Activated CD4-positive, alpha-beta T cell treated with anti-CD3 and anti-CD28 coated beads, Interleukin-2, amount 10 ng/mL, durations not matched to agents 24 days and 14 days (primary cell): Measurements from ENCODE around the gene NR4A1. TPM values are rescaled to one million over a fixed set of nuclear protein-coding genes. Genes with fewer than 3 reads are reported as not detected.

Experiments used
- DNase-seq: peaks from one replicate; pipeline ENCODE4 v3.0.0; 2022
- H3K27ac Mint-ChIP-seq: one replicate; pipeline ENCODE4 v1.8.0; 2022; ENCODE audit warnings: mild to moderate bottlenecking, mixed read lengths
- H3K27me3 Mint-ChIP-seq: one replicate; pipeline ENCODE4 v1.8.0; 2022; ENCODE audit warnings: mixed read lengths
- H3K36me3 Mint-ChIP-seq: one replicate; pipeline ENCODE4 v1.8.0; 2022; ENCODE audit warnings: low read depth, mild to moderate bottlenecking, mixed read lengths
- H3K4me1 Mint-ChIP-seq: one replicate; pipeline ENCODE4 v1.8.0; 2021; ENCODE audit warnings: mixed read lengths
- H3K4me3 Mint-ChIP-seq: one replicate; pipeline ENCODE4 v1.8.0; 2022; ENCODE audit warnings: mild to moderate bottlenecking, moderate library complexity, mixed read lengths
- H3K9me3 Mint-ChIP-seq: one replicate; pipeline ENCODE4 v1.8.0; 2021; ENCODE audit warnings: mixed read lengths
- intact Hi-C: fragments of 100-400 bp; cut with micrococcal nuclease; formaldehyde crosslinking; loops from one replicate; pipeline ENCODE4 v1.15.1; 2023
- total RNA-seq: library from RNA; stranded (reverse); gene quantifications from 2 replicates; pipeline ENCODE4 v1.2.3, GENCODE V29; 2022

The NR4A1 gene
- total RNA-seq, 1 donor from 2014 or later = 57.7 TPM

- intact Hi-C loops = no loop called here
- peaks cover 9% of the 10 kb centered on the region for H3K4me1 Mint-ChIP-seq
- no peaks in the 10 kb centered on the region for H3K9me3 Mint-ChIP-seq
- H3K4me3 Mint-ChIP-seq = no peak overlapping the region
- H3K27ac Mint-ChIP-seq = no peak overlapping the region
- H3K27me3 Mint-ChIP-seq = peaks cover 11% of the 10 kb centered on the region
- no peak for DNase-seq
- peaks cover 6% of the 10 kb centered on the region for H3K36me3 Mint-ChIP-seq
Observed at GRCh38 chr12:52010692-52011601, 40.3 kb upstream of the NR4A1 start.

- H3K4me1 Mint-ChIP-seq = peaks cover 4% of the 10 kb centered on the region
- DNase-seq = no peak
- H3K27ac Mint-ChIP-seq = no peak overlapping the region
- intact Hi-C loops = no loop called here
- H3K4me3 Mint-ChIP-seq = no peak overlapping the region
- H3K27me3 Mint-ChIP-seq = peaks cover 5% of the 10 kb centered on the region
- no peaks in the 10 kb centered on the region for H3K9me3 Mint-ChIP-seq
- peaks cover 4% of the 10 kb centered on the region for H3K36me3 Mint-ChIP-seq
Observed at GRCh38 chr12:52011602-52012214, 39.5 kb upstream of the NR4A1 start.

DNA sequence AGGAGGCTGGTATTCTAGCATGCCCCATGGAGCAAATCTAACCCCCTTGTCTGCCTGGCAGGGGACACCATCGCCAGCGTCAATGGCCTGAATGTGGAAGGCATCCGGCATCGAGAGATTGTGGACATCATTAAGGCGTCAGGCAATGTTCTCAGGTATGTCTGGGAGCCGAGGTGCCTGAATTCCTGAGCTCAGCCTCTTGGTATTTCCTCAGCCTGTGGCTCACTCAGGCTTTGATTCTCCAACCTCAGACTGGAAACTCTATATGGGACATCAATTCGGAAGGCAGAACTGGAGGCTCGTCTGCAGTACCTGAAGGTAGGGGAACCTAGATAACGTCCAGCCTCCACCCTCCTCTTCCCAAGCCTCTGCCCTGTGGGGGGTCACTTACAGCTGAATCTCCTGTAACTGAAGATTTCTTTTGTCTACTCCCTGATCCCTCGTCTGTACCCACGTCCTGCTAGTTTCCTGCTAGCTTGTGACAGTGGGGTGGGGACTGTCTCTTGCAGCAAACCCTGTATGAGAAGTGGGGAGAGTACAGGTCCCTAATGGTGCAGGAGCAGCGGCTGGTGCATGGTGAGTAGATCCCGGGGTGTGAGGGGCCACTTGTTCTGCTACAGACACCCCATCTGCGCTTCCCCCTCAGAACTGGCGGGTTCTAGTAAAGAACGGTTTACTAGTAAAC is 37.5 kb upstream of the NR4A1 start:
- no peak for DNase-seq
- intact Hi-C loops = no loop called here
- Mint-ChIP-seq H3K4me3 (no peak overlapping the region), H3K9me3 (no peaks in the 10 kb centered on the region), H3K27me3 (no peaks in the 10 kb centered on the region), H3K27ac (no peak overlapping the region), H3K36me3 (peaks cover 4% of the 10 kb centered on the region), H3K4me1 (no peaks in the 10 kb centered on the region)

- no peaks in the 10 kb centered on the region for H3K4me1 Mint-ChIP-seq
- intact Hi-C loops = no loop called here
- no peaks in the 10 kb centered on the region for H3K27me3 Mint-ChIP-seq
- H3K36me3 Mint-ChIP-seq = peaks cover 4% of the 10 kb centered on the region
- H3K27ac Mint-ChIP-seq = no peak overlapping the region
- H3K9me3 Mint-ChIP-seq = no peaks in the 10 kb centered on the region
- H3K4me3 Mint-ChIP-seq = no peak overlapping the region
- DNase-seq = no peak
Observed at GRCh38 chr12:52014567-52015530, 36.4 kb upstream of the NR4A1 start.

DNA sequence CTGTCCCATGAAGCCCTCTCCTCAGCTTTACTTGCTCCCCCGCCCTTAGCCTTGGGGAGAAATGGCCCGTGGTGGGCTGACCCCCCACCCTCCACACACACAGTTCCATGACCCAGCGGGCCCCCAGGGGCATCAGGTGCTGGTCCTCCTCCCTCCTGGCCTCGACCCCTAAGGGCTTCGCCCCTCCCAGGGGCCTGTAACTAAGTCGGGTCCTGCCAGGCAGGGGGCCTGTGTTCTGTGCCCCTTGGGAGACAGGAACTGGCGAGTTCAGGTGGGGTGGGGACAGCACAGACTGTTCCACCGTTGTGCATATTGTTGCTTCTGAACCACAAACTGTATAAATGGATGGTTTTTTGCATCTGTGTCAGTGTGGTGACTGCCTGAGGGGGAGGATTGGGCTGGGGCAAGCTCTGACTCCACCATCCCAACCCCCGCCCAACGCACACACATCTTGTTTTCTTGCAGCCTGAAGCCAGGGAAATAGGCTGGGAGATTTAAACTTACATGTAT is 35.7 kb upstream of the NR4A1 start:
- intact Hi-C loops = no loop called here
- DNase-seq = no peak
- H3K27me3 Mint-ChIP-seq = peaks cover 3% of the 10 kb centered on the region
- H3K9me3 Mint-ChIP-seq = no peaks in the 10 kb centered on the region
- no peak overlapping the region for H3K4me3 Mint-ChIP-seq
- H3K27ac Mint-ChIP-seq = no peak overlapping the region
- peaks cover 4% of the 10 kb centered on the region for H3K36me3 Mint-ChIP-seq
- peaks cover 7% of the 10 kb centered on the region for H3K4me1 Mint-ChIP-seq

DNA sequence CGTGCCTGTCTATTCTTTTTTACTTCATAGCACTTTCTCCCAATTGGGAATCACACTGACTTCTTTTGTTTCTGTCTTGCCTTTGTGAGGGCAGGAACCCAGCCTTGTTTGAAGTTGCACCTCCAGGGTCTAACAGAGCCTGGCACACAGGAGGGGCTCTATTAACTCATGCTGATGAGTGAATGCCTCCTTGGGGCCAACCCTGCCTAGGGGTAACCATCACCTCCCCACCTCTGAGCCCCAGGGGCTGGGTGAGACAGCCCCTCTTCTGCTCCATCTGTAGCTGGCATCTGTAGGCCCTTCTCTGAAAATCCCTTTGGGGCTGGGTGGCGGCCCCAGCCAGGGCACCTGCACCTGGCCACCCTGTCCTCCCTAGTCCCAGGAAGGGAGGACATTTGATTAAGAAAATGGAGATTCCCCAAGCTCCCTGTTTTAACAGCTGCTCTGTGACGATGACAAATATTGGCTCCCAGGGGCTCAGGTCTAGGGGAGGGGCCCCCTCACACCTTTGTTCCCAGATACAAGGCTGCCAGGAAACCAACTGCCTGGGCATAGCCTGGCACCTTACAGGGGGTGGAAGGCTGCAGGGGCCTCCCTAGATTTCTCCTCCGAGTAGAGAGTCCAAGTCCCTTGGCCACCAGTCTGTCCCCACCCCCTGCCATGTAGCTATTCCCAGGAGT is 32.7 kb upstream of the NR4A1 start:
- peaks cover 4% of the 10 kb centered on the region for H3K36me3 Mint-ChIP-seq
- H3K4me3 Mint-ChIP-seq = no peak overlapping the region
- intact Hi-C loops = no loop called here
- peaks cover 3% of the 10 kb centered on the region for H3K27me3 Mint-ChIP-seq
- DNase-seq = no peak
- H3K4me1 Mint-ChIP-seq = peaks cover 19% of the 10 kb centered on the region
- H3K9me3 Mint-ChIP-seq = no peaks in the 10 kb centered on the region
- H3K27ac Mint-ChIP-seq = no peak overlapping the region

GRCh38 chr12:52019113-52019770 is 32.0 kb upstream of the NR4A1 start:
- Mint-ChIP-seq H3K9me3 (no peaks in the 10 kb centered on the region), H3K4me3 (no peak overlapping the region), H3K27me3 (peaks cover 3% of the 10 kb centered on the region), H3K36me3 (no peaks in the 10 kb centered on the region), H3K27ac (no peak overlapping the region), H3K4me1 (peaks cover 22% of the 10 kb centered on the region)
- no peak for DNase-seq
- intact Hi-C loops = no loop called here

DNA sequence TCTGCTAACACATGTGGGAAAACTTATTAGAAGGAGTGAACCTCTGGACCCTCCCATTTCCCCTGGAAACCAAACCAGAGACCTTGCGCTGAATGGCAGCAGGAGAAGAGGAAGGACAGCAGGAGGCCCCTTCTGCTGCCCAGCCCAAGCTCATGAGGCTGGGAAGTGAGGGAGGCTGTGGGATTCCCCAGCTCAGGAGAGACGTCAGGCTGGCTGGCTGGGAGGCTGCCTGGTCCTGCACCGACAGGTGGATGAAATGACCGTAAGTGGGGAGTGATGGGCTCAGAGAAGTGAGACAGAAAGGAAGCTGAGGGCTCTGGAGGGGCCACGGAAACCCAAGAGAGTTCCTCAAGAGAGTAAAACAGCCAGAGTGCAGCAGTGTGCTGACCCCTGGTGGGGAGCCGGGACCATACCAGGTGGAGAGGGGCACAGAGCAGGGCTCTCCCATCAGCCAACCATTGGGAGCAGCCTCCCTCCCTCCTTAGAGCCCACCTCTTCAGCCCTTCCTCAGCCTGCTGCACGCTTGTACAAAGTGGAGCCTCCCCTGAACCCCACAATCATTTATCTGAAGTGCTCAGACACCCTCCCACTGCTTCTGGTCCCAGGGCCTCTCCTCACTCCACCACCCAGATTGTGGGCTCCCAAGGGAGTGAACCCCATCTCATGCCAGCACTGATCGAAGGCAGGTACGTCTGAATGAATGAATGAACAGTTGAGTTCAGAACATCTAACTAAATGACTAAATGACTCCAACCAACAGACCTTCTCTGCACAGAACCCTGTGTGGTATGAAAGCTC is 30.5 kb upstream of the NR4A1 start:
- H3K9me3 Mint-ChIP-seq = no peaks in the 10 kb centered on the region
- H3K4me3 Mint-ChIP-seq = no peak overlapping the region
- H3K27me3 Mint-ChIP-seq = peaks cover 3% of the 10 kb centered on the region
- H3K36me3 Mint-ChIP-seq = no peaks in the 10 kb centered on the region
- no peak overlapping the region for H3K27ac Mint-ChIP-seq
- peaks cover 34% of the 10 kb centered on the region for H3K4me1 Mint-ChIP-seq
- DNase-seq = peak; percentile 88
- intact Hi-C loops = loop anchor here (1.0 kb wide), 1 partner anchor 13 kb away; no protein-coding TSS in a partner anchor

DNA sequence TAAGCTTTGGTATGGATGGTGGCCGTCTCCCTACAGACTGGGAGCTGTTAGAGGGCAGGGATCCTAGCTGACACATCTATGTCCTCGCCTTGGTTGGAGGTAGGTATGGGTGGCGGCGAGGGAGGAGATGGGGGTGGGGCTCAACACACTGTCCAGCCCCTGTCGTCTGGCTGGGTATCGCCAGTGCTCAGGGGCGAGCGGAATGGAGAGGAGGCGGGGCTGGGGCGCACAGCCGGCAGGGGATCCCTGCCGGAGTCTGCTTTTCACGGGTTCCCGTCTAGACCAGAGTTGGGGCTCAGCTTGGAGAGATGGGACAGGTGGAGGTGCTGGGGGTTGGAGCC is 28.4 kb upstream of the NR4A1 start:
- no peak for DNase-seq
- H3K4me3 Mint-ChIP-seq = peak overlapping the region; percentile 87
- H3K4me1 Mint-ChIP-seq = peaks cover 39% of the 10 kb centered on the region
- intact Hi-C loops = loop anchor here (1.0 kb wide), 4 partner anchors 10 to 52 kb away; no protein-coding TSS in a partner anchor
- no peaks in the 10 kb centered on the region for H3K36me3 Mint-ChIP-seq
- H3K27me3 Mint-ChIP-seq = peaks cover 3% of the 10 kb centered on the region
- no peaks in the 10 kb centered on the region for H3K9me3 Mint-ChIP-seq
- peak overlapping the region; percentile 45 for H3K27ac Mint-ChIP-seq

- peaks cover 3% of the 10 kb centered on the region for H3K27me3 Mint-ChIP-seq
- peak; percentile 98 for DNase-seq
- H3K4me1 Mint-ChIP-seq = peaks cover 39% of the 10 kb centered on the region
- H3K9me3 Mint-ChIP-seq = no peaks in the 10 kb centered on the region
- H3K27ac Mint-ChIP-seq = peak overlapping the region; percentile 96
- no peaks in the 10 kb centered on the region for H3K36me3 Mint-ChIP-seq
- intact Hi-C loops = loop anchor here (1.0 kb wide), 4 partner anchors 10 to 52 kb away; no protein-coding TSS in a partner anchor
- peak overlapping the region; percentile 87 for H3K4me3 Mint-ChIP-seq
Observed at GRCh38 chr12:52023182-52023975, 27.9 kb upstream of the NR4A1 start.
